GM12873 (cell line): ENCODE results near the gene BAIAP3.

ENCODE experiments used
- CTCF ChIP-seq: IDR thresholded peaks from 2 replicates; pipeline ENCODE4 v1.5.1; 2012; ENCODE audit warnings: low read depth, mild to moderate bottlenecking, moderate library complexity, low read length, control low read depth; ENCODE audit not compliant: insufficient read depth; ENCODE audit errors: missing control alignments

BAIAP3 gene

GRCh38 chr16:1308036-1308976, 25.1 kb upstream of the BAIAP3 start:
- TF ChIP-seq CTCF, result no peak

GRCh38 chr16:1308977-1309885, 24.2 kb upstream of the BAIAP3 start, which contains the start of gene UBE2I:
UBE2I (plus strand) TSS chr16:1309636; CDS start chr16:1314031, 4,395 bp downstream.
- no peak for TF ChIP-seq CTCF

- no peak for TF ChIP-seq CTCF
These were observed 23.3 kb upstream of the BAIAP3 start for GRCh38 chr16:1309888-1310831.

DNA sequence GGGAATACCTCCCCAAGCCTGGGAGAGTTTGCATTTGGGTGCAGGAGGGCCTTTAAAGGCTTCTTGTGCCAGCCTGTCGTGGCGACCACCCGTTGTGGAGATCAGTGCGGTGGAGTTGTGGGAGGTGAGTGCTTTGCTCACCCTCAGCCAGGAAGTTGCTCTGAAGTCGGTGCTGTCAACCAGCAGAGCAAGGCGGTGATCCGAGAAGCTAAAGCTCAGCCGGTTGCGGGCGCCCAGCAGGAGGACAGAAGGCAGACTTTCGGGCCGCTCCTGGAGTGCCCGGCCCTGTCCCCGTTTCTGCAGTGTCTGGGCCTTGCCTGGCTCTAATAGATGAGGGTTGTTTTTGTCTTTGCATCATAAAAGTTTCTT, 22.6 kb upstream of the BAIAP3 start:
- TF ChIP-seq CTCF, result no peak

DNA sequence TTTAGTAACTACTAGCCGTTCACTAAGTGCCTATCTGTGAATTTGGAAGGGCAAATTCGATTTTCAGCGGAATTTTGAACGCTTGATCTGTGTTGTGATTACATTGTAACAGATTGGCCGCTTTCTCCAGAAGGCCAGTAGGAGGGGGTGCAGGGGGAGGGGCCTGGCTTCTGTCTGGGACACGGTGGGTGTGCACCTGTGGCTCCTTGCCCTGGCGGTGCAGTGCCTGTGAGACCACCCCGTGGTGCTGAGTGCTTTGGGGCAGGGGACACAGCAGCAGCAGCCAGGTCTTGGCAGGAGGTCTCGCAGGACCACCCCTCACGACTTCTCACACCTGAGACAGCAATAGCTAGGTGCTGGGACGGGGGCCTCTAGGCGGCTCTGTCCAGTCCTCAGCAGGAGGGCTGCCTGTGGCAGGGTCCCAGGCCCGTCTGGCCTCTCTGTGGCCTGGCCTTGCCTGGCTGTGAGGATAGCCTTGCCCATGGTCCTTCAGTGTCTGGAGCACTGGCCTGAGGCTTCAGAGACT, 22.2 kb upstream of the BAIAP3 start:
- no peak for TF ChIP-seq CTCF

DNA sequence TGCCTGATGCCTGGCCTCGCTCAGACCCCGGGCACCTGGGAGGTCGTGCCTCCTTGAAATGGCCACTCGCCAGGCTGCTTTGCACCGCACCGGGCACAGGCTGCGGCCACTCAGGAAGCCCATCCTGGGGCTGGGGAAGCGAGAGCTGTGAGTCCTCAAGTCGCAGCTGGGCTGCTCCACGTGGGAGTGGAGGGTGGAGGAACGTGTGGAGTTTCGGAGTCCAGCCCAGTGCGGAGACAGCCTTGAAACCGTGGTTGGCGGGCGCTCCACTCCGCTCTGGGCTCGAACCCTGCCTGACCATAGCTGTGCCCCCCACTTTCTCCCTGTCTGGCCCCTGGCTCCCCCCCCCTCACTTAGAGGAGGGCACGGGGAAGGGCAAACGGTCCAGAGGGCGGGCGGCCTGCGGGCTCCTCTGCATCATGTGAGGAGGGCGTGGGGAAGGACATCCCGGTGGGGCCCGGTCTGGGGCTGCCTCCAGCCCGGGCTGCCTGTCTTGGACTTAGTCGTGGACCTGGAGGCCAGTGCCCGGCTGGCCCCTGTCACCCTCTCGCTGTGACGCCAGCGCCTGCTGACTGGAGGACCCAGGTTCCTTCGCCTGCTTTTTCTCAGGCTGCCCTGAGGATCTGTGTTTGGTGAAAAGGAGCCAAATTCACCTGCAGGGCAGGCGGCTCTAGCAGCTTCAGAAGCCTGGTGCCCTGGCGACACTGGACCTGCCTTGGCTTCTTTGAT, 21.5 kb upstream of the BAIAP3 start:
- no peak for TF ChIP-seq CTCF
